ENCODE results near the gene GPR75. TPM values are rescaled to one million over a fixed set of nuclear protein-coding genes. Genes with fewer than 3 reads are reported as not detected.

GPR75 gene
- total RNA-seq: 2.4 TPM in 2 replicates

GRCh38 chr2:53859206-53860181, at the start of gene GPR75:
Gene GPR75, minus strand, starts transcription at chr2:53859967. Its CDS starts 5,211 bp downstream, at chr2:53854756.
- no peak for DNase-seq (ENCODE audit: low spot score)
- Mint-ChIP-seq H3K27me3 (ENCODE audit: low read depth) (no peaks in the 10 kb centered on the region), H3K9me3 (no peaks in the 10 kb centered on the region), H3K27ac (no peak within 1 kb of the TSS), H3K4me1 (ENCODE audit: low read depth) (no peaks in the 10 kb centered on the region), H3K36me3 (ENCODE audit: low read depth) (peaks cover 3% of the 10 kb centered on the region), H3K4me3 (ENCODE audit: low read depth) (no peak within 1 kb of the TSS)
- intact Hi-C loops (cut with micrococcal nuclease): no loop called here

- no peaks in the 10 kb centered on the region for H3K9me3 Mint-ChIP-seq
- no peak overlapping the region for H3K4me3 Mint-ChIP-seq (ENCODE audit: low read depth)
- H3K4me1 Mint-ChIP-seq (ENCODE audit: low read depth): peaks cover 3% of the 10 kb centered on the region
- H3K36me3 Mint-ChIP-seq (ENCODE audit: low read depth): peaks cover 58% of the 10 kb centered on the region
- DNase-seq (ENCODE audit: low spot score): no peak
- H3K27me3 Mint-ChIP-seq (ENCODE audit: low read depth): no peaks in the 10 kb centered on the region
- intact Hi-C loops (cut with micrococcal nuclease): no loop called here
- no peak overlapping the region for H3K27ac Mint-ChIP-seq
Measured at GRCh38 chr2:53907582-53907981, 47.8 kb upstream of the GPR75 start.

- H3K27ac Mint-ChIP-seq: no peak overlapping the region
- no peaks in the 10 kb centered on the region for H3K4me1 Mint-ChIP-seq (ENCODE audit: low read depth)
- no peaks in the 10 kb centered on the region for H3K27me3 Mint-ChIP-seq (ENCODE audit: low read depth)
- H3K9me3 Mint-ChIP-seq: no peaks in the 10 kb centered on the region
- intact Hi-C loops (cut with micrococcal nuclease): no loop called here
- H3K36me3 Mint-ChIP-seq (ENCODE audit: low read depth): peaks cover 62% of the 10 kb centered on the region
- no peak for DNase-seq (ENCODE audit: low spot score)
- no peak overlapping the region for H3K4me3 Mint-ChIP-seq (ENCODE audit: low read depth)
Measured at GRCh38 chr2:53905396-53905795, 45.6 kb upstream of the GPR75 start.

GRCh38 chr2:53903011-53903410, 43.2 kb upstream of the GPR75 start:
- Mint-ChIP-seq H3K4me1 (ENCODE audit: low read depth) (no peaks in the 10 kb centered on the region), H3K36me3 (ENCODE audit: low read depth) (peaks cover 65% of the 10 kb centered on the region), H3K27ac (no peak overlapping the region), H3K27me3 (ENCODE audit: low read depth) (no peaks in the 10 kb centered on the region), H3K4me3 (ENCODE audit: low read depth) (no peak overlapping the region), H3K9me3 (no peaks in the 10 kb centered on the region)
- intact Hi-C loops (cut with micrococcal nuclease): no loop called here
- no peak for DNase-seq (ENCODE audit: low spot score)

- no peaks in the 10 kb centered on the region for H3K27me3 Mint-ChIP-seq (ENCODE audit: low read depth)
- peaks cover 62% of the 10 kb centered on the region for H3K36me3 Mint-ChIP-seq (ENCODE audit: low read depth)
- H3K4me3 Mint-ChIP-seq (ENCODE audit: low read depth): no peak overlapping the region
- no peaks in the 10 kb centered on the region for H3K9me3 Mint-ChIP-seq
- intact Hi-C loops (cut with micrococcal nuclease): no loop called here
- no peak overlapping the region for H3K27ac Mint-ChIP-seq
- no peak for DNase-seq (ENCODE audit: low spot score)
- H3K4me1 Mint-ChIP-seq (ENCODE audit: low read depth): no peaks in the 10 kb centered on the region
Measured at GRCh38 chr2:53901192-53901591, 41.4 kb upstream of the GPR75 start.

- Mint-ChIP-seq H3K4me1 (ENCODE audit: low read depth) (no peaks in the 10 kb centered on the region), H3K4me3 (ENCODE audit: low read depth) (no peak overlapping the region), H3K9me3 (no peaks in the 10 kb centered on the region), H3K27me3 (ENCODE audit: low read depth) (no peaks in the 10 kb centered on the region), H3K36me3 (ENCODE audit: low read depth) (peaks cover 67% of the 10 kb centered on the region), H3K27ac (no peak overlapping the region)
- no peak for DNase-seq (ENCODE audit: low spot score)
- intact Hi-C loops (cut with micrococcal nuclease): no loop called here
Measured at GRCh38 chr2:53896864-53897263, 37.1 kb upstream of the GPR75 start.

- H3K4me1 Mint-ChIP-seq (ENCODE audit: low read depth): peaks cover 43% of the 10 kb centered on the region
- H3K27me3 Mint-ChIP-seq (ENCODE audit: low read depth): no peaks in the 10 kb centered on the region
- H3K27ac Mint-ChIP-seq: peak overlapping the region; percentile 47
- no peak for DNase-seq (ENCODE audit: low spot score)
- no peaks in the 10 kb centered on the region for H3K9me3 Mint-ChIP-seq
- H3K36me3 Mint-ChIP-seq (ENCODE audit: low read depth): peaks cover 85% of the 10 kb centered on the region
- intact Hi-C loops (cut with micrococcal nuclease): loop anchor here (2.0 to 10.0 kb wide), 5 partner anchors 81 to 768 kb away; partner anchors contain the start of genes ASB3 and ERLEC1
- H3K4me3 Mint-ChIP-seq (ENCODE audit: low read depth): no peak overlapping the region
Measured at GRCh38 chr2:53886406-53887280, 26.9 kb upstream of the GPR75 start.

GRCh38 chr2:53884883-53885282, 25.1 kb upstream of the GPR75 start:
- Mint-ChIP-seq H3K27me3 (ENCODE audit: low read depth) (no peaks in the 10 kb centered on the region), H3K27ac (peak overlapping the region; percentile 73), H3K36me3 (ENCODE audit: low read depth) (peaks cover 80% of the 10 kb centered on the region), H3K4me3 (ENCODE audit: low read depth) (peak overlapping the region; percentile 24), H3K9me3 (no peaks in the 10 kb centered on the region), H3K4me1 (ENCODE audit: low read depth) (peaks cover 48% of the 10 kb centered on the region)
- no peak for DNase-seq (ENCODE audit: low spot score)
- intact Hi-C loops (cut with micrococcal nuclease): loop anchor here (1.0 to 10.0 kb wide), 6 partner anchors 82 to 770 kb away; no protein-coding TSS in a partner anchor

- H3K4me1 Mint-ChIP-seq (ENCODE audit: low read depth): peaks cover 40% of the 10 kb centered on the region
Measured at GRCh38 chr2:53881986-53882385, 22.2 kb upstream of the GPR75 start.

GRCh38 chr2:53881360-53881759, 21.6 kb upstream of the GPR75 start:
- H3K4me3 Mint-ChIP-seq (ENCODE audit: low read depth): no peak overlapping the region
- H3K4me1 Mint-ChIP-seq (ENCODE audit: low read depth): peaks cover 34% of the 10 kb centered on the region
- H3K27me3 Mint-ChIP-seq (ENCODE audit: low read depth): no peaks in the 10 kb centered on the region
- DNase-seq (ENCODE audit: low spot score): no peak
- intact Hi-C loops (cut with micrococcal nuclease): loop anchor here (10.0 kb wide), 1 partner anchor 773 kb away; no protein-coding TSS in a partner anchor
- H3K9me3 Mint-ChIP-seq: no peaks in the 10 kb centered on the region
- peaks cover 64% of the 10 kb centered on the region for H3K36me3 Mint-ChIP-seq (ENCODE audit: low read depth)
- H3K27ac Mint-ChIP-seq: no peak overlapping the region

More at GRCh38 chr2:53881986-53882385, 22.2 kb upstream of the GPR75 start:
- no peak overlapping the region for H3K4me3 Mint-ChIP-seq (ENCODE audit: low read depth)
- H3K27me3 Mint-ChIP-seq (ENCODE audit: low read depth): no peaks in the 10 kb centered on the region
- no peak overlapping the region for H3K27ac Mint-ChIP-seq
- intact Hi-C loops (cut with micrococcal nuclease): loop anchor here (10.0 kb wide), 1 partner anchor 773 kb away; no protein-coding TSS in a partner anchor
- H3K36me3 Mint-ChIP-seq (ENCODE audit: low read depth): peaks cover 70% of the 10 kb centered on the region
- no peak for DNase-seq (ENCODE audit: low spot score)
- no peaks in the 10 kb centered on the region for H3K9me3 Mint-ChIP-seq

GRCh38 chr2:53880756-53881155, 21.0 kb upstream of the GPR75 start:
- H3K36me3 Mint-ChIP-seq (ENCODE audit: low read depth): peaks cover 64% of the 10 kb centered on the region
- no peak overlapping the region for H3K27ac Mint-ChIP-seq
- peaks cover 28% of the 10 kb centered on the region for H3K4me1 Mint-ChIP-seq (ENCODE audit: low read depth)
- no peaks in the 10 kb centered on the region for H3K9me3 Mint-ChIP-seq
- DNase-seq (ENCODE audit: low spot score): no peak
- no peaks in the 10 kb centered on the region for H3K27me3 Mint-ChIP-seq (ENCODE audit: low read depth)
- intact Hi-C loops (cut with micrococcal nuclease): loop anchor here (10.0 kb wide), 1 partner anchor 774 kb away; no protein-coding TSS in a partner anchor
- H3K4me3 Mint-ChIP-seq (ENCODE audit: low read depth): no peak overlapping the region

GRCh38 chr2:53877556-53877955, 17.8 kb upstream of the GPR75 start:
- H3K9me3 Mint-ChIP-seq: no peaks in the 10 kb centered on the region
- H3K27ac Mint-ChIP-seq: no peak overlapping the region
- peaks cover 7% of the 10 kb centered on the region for H3K4me1 Mint-ChIP-seq (ENCODE audit: low read depth)
- intact Hi-C loops (cut with micrococcal nuclease): no loop called here
- H3K4me3 Mint-ChIP-seq (ENCODE audit: low read depth): no peak overlapping the region
- DNase-seq (ENCODE audit: low spot score): no peak
- H3K36me3 Mint-ChIP-seq (ENCODE audit: low read depth): peaks cover 54% of the 10 kb centered on the region
- H3K27me3 Mint-ChIP-seq (ENCODE audit: low read depth): no peaks in the 10 kb centered on the region
